Thymus (tissue), 11 donors: Measurements from ENCODE around the gene SIM1. TPM values are rescaled to one million over a fixed set of nuclear protein-coding genes. Genes with fewer than 3 reads are reported as not detected.

Experiments
- DNase-seq, 9 donors: peaks; one replicate each; pipeline ENCODE4 v3.0.0-alpha.2; 2013; ENCODE audit warnings: low spot score in 9 of 9, low read depth in 6 of 9, missing footprints in 1 of 9
- H3K27ac ChIP-seq, 2 donors: one replicate each; pipeline ENCODE4 v1.5.1; 2013; ENCODE audit warnings: control low read depth in 1 of 2, low read depth in 1 of 2, low read length in 1 of 2, mild to moderate bottlenecking in 1 of 2, moderate library complexity in 1 of 2
- H3K27me3 ChIP-seq, 2 donors: one replicate each; pipeline ENCODE4 v1.5.1; 2013; ENCODE audit warnings: low read length in 1 of 2; ENCODE audit not compliant: control insufficient read depth in 2 of 2, insufficient read depth in 1 of 2
- H3K36me3 ChIP-seq, 2 donors: one replicate each; pipeline ENCODE4 v1.5.1; 2013; ENCODE audit warnings: low read length in 1 of 2, mild to moderate bottlenecking in 1 of 2, moderate library complexity in 1 of 2; ENCODE audit not compliant: control insufficient read depth in 2 of 2, insufficient read depth in 2 of 2
- H3K4me1 ChIP-seq, 2 donors: one replicate each; pipeline ENCODE4 v1.5.1; 2013; ENCODE audit warnings: low read length in 2 of 2; ENCODE audit not compliant: control insufficient read depth in 2 of 2, insufficient read depth in 2 of 2
- H3K4me3 ChIP-seq, 2 donors: one replicate each; pipeline ENCODE4 v1.5.1; 2013; ENCODE audit warnings: low read length in 2 of 2, control low read depth in 1 of 2, mild to moderate bottlenecking in 1 of 2
- H3K9me3 ChIP-seq, 2 donors: one replicate each; pipeline ENCODE4 v1.5.1; 2013; ENCODE audit warnings: low read length in 1 of 2, mild to moderate bottlenecking in 1 of 2; ENCODE audit not compliant: control insufficient read depth in 2 of 2, insufficient read depth in 1 of 2
- WGBS: extraction: QIAGEN DNeasy Blood & Tissue Kit; methylation state at CpG from one replicate; pipeline ENCODE4 v1.1.7; 2013; 5-methylcytosine and 5-hydroxymethylcytosine counted together
- polyA plus RNA-seq: library from polyadenylated mRNA; stranded (reverse); fragments of 200-250 nt; gene quantifications from one replicate; pipeline ENCODE4 v1.2.3, GENCODE V29; 2013
- total RNA-seq: library from RNA; stranded (reverse); fragments of 120-200 nt; gene quantifications from one replicate; pipeline ENCODE4 v1.2.4, GENCODE V29; 2013
- donor health status: healthy.

Gene SIM1
- total and polyA plus RNA-seq, 2 donors, result 0.02 to 0.05 TPM

- DNase-seq, result no peak
- no peak overlapping the region for H3K4me3 ChIP-seq
- WGBS, result 8% methylated on average over 46 of the region's 46 CpGs
Observed at GRCh38 chr6:100464162-100464851, 414 bp downstream of the SIM1 start.

GRCh38 chr6:100463630-100464161 is 1.0 kb downstream of the SIM1 start:
- H3K36me3 ChIP-seq, result no peaks in the 10 kb centered on the region
- WGBS, result 7% methylated on average over 24 of the region's 24 CpGs
- H3K27me3 ChIP-seq, result peaks cover 85 to 100% of the 10 kb centered on the region in 2 donors
- peaks cover 2 to 22% of the 10 kb centered on the region in 2 donors for H3K4me1 ChIP-seq
- no peak for DNase-seq
- H3K27ac ChIP-seq, result no peak overlapping the region
- peaks cover 3 to 14% of the 10 kb centered on the region in 2 donors for H3K9me3 ChIP-seq
- no peak overlapping the region for H3K4me3 ChIP-seq

More at GRCh38 chr6:100464162-100464851, 414 bp downstream of the SIM1 start:
- Histone ChIP-seq H3K4me1 (peaks cover 2 to 22% of the 10 kb centered on the region in 2 donors), H3K36me3 (no peaks in the 10 kb centered on the region), H3K9me3 (peaks cover 3 to 14% of the 10 kb centered on the region in 2 donors), H3K27me3 (peaks cover 85 to 100% of the 10 kb centered on the region in 2 donors), H3K27ac (no peak overlapping the region)

GRCh38 chr6:100462706-100463629 is 1.8 kb downstream of the SIM1 start:
- Histone ChIP-seq H3K4me1 (peaks cover 2 to 22% of the 10 kb centered on the region in 2 donors), H3K9me3 (peaks cover 3 to 18% of the 10 kb centered on the region in 2 donors), H3K4me3 (no peak overlapping the region), H3K36me3 (no peaks in the 10 kb centered on the region), H3K27ac (no peak overlapping the region), H3K27me3 (peaks cover 85 to 100% of the 10 kb centered on the region in 2 donors)
- no peak for DNase-seq
- WGBS, result 11% methylated on average over 13 of the region's 13 CpGs

- DNase-seq, result no peak
- H3K9me3 ChIP-seq, result peaks cover 0 to 13% of the 10 kb centered on the region in 2 donors
- H3K4me1 ChIP-seq, result peaks cover 2 to 21% of the 10 kb centered on the region in 2 donors
- H3K36me3 ChIP-seq, result no peaks in the 10 kb centered on the region
- H3K27me3 ChIP-seq, result peaks cover 86 to 100% of the 10 kb centered on the region in 2 donors
- 8% methylated on average over 3 of the region's 3 CpGs for WGBS
- no peak overlapping the region for H3K4me3 ChIP-seq
- no peak overlapping the region for H3K27ac ChIP-seq
Observed at GRCh38 chr6:100461917-100462705, 2.6 kb downstream of the SIM1 start.

- 8% methylated on average over 29 of the region's 29 CpGs for WGBS
- peaks cover 86 to 100% of the 10 kb centered on the region in 2 donors for H3K27me3 ChIP-seq
- peaks cover 0 to 8% of the 10 kb centered on the region in 2 donors for H3K9me3 ChIP-seq
- no peak overlapping the region for H3K4me3 ChIP-seq
- peaks cover 2 to 15% of the 10 kb centered on the region in 2 donors for H3K4me1 ChIP-seq
- H3K36me3 ChIP-seq, result no peaks in the 10 kb centered on the region
- no peak overlapping the region for H3K27ac ChIP-seq
- DNase-seq, result no peak
Observed at GRCh38 chr6:100461278-100461916, 3.3 kb downstream of the SIM1 start.

- Histone ChIP-seq H3K4me1 (peaks cover 2 to 15% of the 10 kb centered on the region in 2 donors), H3K36me3 (no peaks in the 10 kb centered on the region), H3K9me3 (peaks cover 0 to 8% of the 10 kb centered on the region in 2 donors), H3K4me3 (no peak overlapping the region), H3K27ac (no peak overlapping the region), H3K27me3 (peaks cover 83 to 100% of the 10 kb centered on the region in 2 donors)
- no peak for DNase-seq
- WGBS, result 8% methylated on average over 9 of the region's 9 CpGs
Observed at GRCh38 chr6:100460650-100461204, 4.0 kb downstream of the SIM1 start.

- H3K4me3 ChIP-seq, result no peak overlapping the region
- peaks cover 0 to 7% of the 10 kb centered on the region in 2 donors for H3K9me3 ChIP-seq
- no peak overlapping the region for H3K27ac ChIP-seq
- no peak for DNase-seq
- peaks cover 0 to 9% of the 10 kb centered on the region in 2 donors for H3K4me1 ChIP-seq
- H3K36me3 ChIP-seq, result no peaks in the 10 kb centered on the region
- H3K27me3 ChIP-seq, result peaks cover 81 to 100% of the 10 kb centered on the region in 2 donors
Observed at GRCh38 chr6:100459592-100460184, 5.0 kb downstream of the SIM1 start.
